Superior temporal gyrus (tissue), 1 donor: ENCODE data around the gene UBFD1.
"Not testable (repeated sequence)": the region's sequence is repeated elsewhere in the genome, so short reads cannot be mapped to it uniquely, and the experiment has no call there.

Experiments used
- DNase-seq: peaks from one replicate; pipeline ENCODE4 v3.0.0-alpha.2; 2016; ENCODE audit errors: extremely low spot score

UBFD1 gene

DNA sequence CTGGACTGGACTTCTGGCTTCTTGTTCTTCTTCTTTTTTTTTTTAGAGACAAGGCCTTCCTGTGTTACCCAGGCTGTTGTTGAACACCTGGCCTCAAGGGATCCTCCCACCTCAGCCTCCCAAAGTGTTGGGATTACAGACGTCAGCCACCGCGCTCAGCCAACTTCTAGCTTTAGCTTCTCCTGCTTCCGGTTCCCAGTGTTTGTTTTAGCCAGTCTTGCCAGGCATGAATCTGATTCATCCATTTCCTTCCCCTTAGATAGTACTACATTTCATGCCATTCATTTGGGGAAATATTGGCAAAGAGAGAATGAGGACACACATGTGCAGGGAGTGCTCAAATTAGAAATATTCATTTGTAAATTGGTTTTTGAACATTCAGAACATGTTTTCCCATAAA is 50.7 kb downstream of the UBFD1 start:
- DNase-seq = no peak

- no peak for DNase-seq
Observed at GRCh38 chr16:23609929-23610328, 52.4 kb downstream of the UBFD1 start.

GRCh38 chr16:23610905-23611304 is 53.4 kb downstream of the UBFD1 start:
- DNase-seq = not testable (repeated sequence)

GRCh38 chr16:23611936-23612335 is 54.4 kb downstream of the UBFD1 start:
- no peak for DNase-seq

DNA sequence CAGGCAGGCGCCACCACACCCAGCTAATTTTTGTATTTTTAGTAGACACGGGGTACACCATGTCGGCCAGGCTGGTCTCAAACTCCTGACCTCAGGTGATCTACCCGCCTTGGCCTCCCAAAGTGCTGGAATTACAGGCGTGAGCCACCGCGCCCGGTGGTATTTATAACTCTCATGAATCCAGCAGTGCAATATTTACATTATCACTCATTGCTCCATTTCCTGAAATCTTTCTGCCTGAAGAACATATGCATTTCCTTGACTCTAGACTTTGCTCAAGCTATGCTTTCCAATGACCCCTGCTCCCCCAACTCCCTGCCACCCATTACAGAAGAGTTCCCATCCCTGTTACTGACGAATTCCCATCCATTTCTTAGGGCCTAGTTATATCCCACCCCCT is 58.3 kb downstream of the UBFD1 start:
- no peak for DNase-seq
